Esophagus squamous epithelium (tissue), 5 donors: ENCODE data around the gene ZBTB2. TPM values are rescaled to one million over a fixed set of nuclear protein-coding genes. Genes with fewer than 3 reads are reported as not detected.
"Not testable (repeated sequence)": the region's sequence is repeated elsewhere in the genome, so short reads cannot be mapped to it uniquely, and the experiment has no call there.

ENCODE experiments used
- DNase-seq: peaks from one replicate; lab custom pipeline; 2025; lab: John Stamatoyannopoulos, UW
- H3K27ac ChIP-seq, 4 donors: fragments of 200-600 bp; sonication (generic); one replicate each; pipeline ENCODE4 v1.5.1; 2016 to 2019; ENCODE audit warnings: mild to moderate bottlenecking in 1 of 4
- H3K27me3 ChIP-seq, 4 donors: fragments of 200-600 bp; sonication (generic); 1 replicate in 3 of 4; 2 replicates in 1 of 4; pipeline versions ENCODE4 v1.5.1 to v1.6.0; 2017 to 2021; ENCODE audit warnings: antibody characterized with exemption in 1 of 4
- H3K36me3 ChIP-seq, 3 donors: fragments of 200-600 bp; sonication (generic); one replicate each; pipeline ENCODE4 v1.5.1; 2016 to 2019
- H3K4me1 ChIP-seq, 3 donors: fragments of 200-600 bp; sonication (generic); one replicate each; pipeline ENCODE4 v1.5.1; 2017 to 2019
- H3K4me3 ChIP-seq, 4 donors: fragments of 200-600 bp; sonication (generic); 1 replicate in 3 of 4; 2 replicates in 1 of 4; pipeline ENCODE4 v1.5.1; 2016 to 2019; ENCODE audit warnings: mild to moderate bottlenecking in 2 of 4, moderate library complexity in 1 of 4
- H3K9me3 ChIP-seq, 3 donors: fragments of 200-600 bp; sonication (generic); one replicate each; pipeline ENCODE4 v1.5.1; 2016 to 2019
- CTCF ChIP-seq, 6 experiments: fragments of 450-650 bp in 4 of 6; fragments of 200-600 bp in 2 of 6; sonication (generic) in 2 of 6; IDR thresholded peaks; one replicate each; pipeline ENCODE4 v1.5.1; 2016 to 2019; ENCODE audit warnings: antibody characterized with exemption in 6 of 6, mild to moderate bottlenecking in 4 of 6, moderate library complexity in 4 of 6
- POLR2A ChIP-seq, 4 donors: fragments of 450-650 bp; IDR thresholded peaks; one replicate each; pipeline ENCODE4 v1.6.1; 2017; ENCODE audit warnings: antibody characterized with exemption in 4 of 4, mild to moderate bottlenecking in 4 of 4, moderate library complexity in 3 of 4
- WGBS, 2 donors: methylation state at CpG; one replicate each; pipeline ENCODE4 v1.1.5; 2018; 5-methylcytosine and 5-hydroxymethylcytosine counted together
- intact Hi-C: fragments of 100-400 bp; cut with DNase I; formaldehyde crosslinking; loops from one replicate; pipeline ENCODE4 v1.15.0; 2022
- total RNA-seq, 4 donors: library from RNA; depleted of rRNA; stranded (reverse); fragments of >200 nt; gene quantifications; one replicate each; pipeline ENCODE4 v1.1.0, GENCODE V29; 2016
- donor health status: DM: yes; HTN: yes; CAD: no.

ZBTB2 gene
- total RNA-seq, 4 donors from 2014 or later = 4.2 to 11.3 (median 7.4) TPM

GRCh38 chr6:151351146-151351700, 40.1 kb downstream of the ZBTB2 start:
- Histone ChIP-seq H3K4me3 (no peak overlapping the region), H3K27ac (no peak overlapping the region), H3K9me3 (no peaks in the 10 kb centered on the region), H3K4me1 (peaks cover 0 to 3% (median 0%) of the 10 kb centered on the region in 3 donors), H3K27me3 (no peaks in the 10 kb centered on the region), H3K36me3 (peaks cover 0 to 6% (median 0%) of the 10 kb centered on the region in 3 donors)
- no peak for TF ChIP-seq POLR2A (IDR thresholded peaks at IDR 0.05)
- no peak for TF ChIP-seq CTCF (IDR thresholded peaks at IDR 0.05)
- 89 to 95% methylated on average over 15 to 17 of the region's 18 CpGs for WGBS, 2 donors
- intact Hi-C loops = no loop called here
- DNase-seq = no peak

- Histone ChIP-seq H3K36me3 (peaks cover 0 to 6% (median 0%) of the 10 kb centered on the region in 3 donors), H3K27me3 (no peaks in the 10 kb centered on the region), H3K4me1 (no peaks in the 10 kb centered on the region), H3K4me3 (no peak overlapping the region), H3K27ac (no peak overlapping the region), H3K9me3 (no peaks in the 10 kb centered on the region)
- DNase-seq = no peak
- TF ChIP-seq CTCF (IDR thresholded peaks at IDR 0.05) (no peak), POLR2A (IDR thresholded peaks at IDR 0.05) (no peak)
- intact Hi-C loops = no loop called here
- WGBS, 2 donors = 86 to 90% methylated on average over 19 to 20 of the region's 20 CpGs
Measured at GRCh38 chr6:151350442-151351145, 40.8 kb downstream of the ZBTB2 start.

GRCh38 chr6:151349651-151350270, 41.6 kb downstream of the ZBTB2 start:
- Histone ChIP-seq H3K27me3 (no peaks in the 10 kb centered on the region), H3K27ac (no peak overlapping the region), H3K36me3 (peaks cover 0 to 6% (median 0%) of the 10 kb centered on the region in 3 donors), H3K4me1 (no peaks in the 10 kb centered on the region), H3K4me3 (no peak overlapping the region), H3K9me3 (no peaks in the 10 kb centered on the region)
- intact Hi-C loops = no loop called here
- DNase-seq = no peak
- TF ChIP-seq POLR2A (IDR thresholded peaks at IDR 0.05) (no peak), CTCF (IDR thresholded peaks at IDR 0.05) (no peak)
- 88% methylated on average over 17 to 19 of the region's 19 CpGs for WGBS, 2 donors

- H3K9me3 ChIP-seq, H3K27ac ChIP-seq, H3K36me3 ChIP-seq, H3K27me3 ChIP-seq, H3K4me3 ChIP-seq, intact Hi-C loops, H3K4me1 ChIP-seq, DNase-seq: not testable (repeated sequence)
- WGBS, 2 donors = 91 to 97% methylated on average over 7 to 10 of the region's 10 CpGs
Measured at GRCh38 chr6:151342750-151343149, 48.6 kb downstream of the ZBTB2 start.

GRCh38 chr6:151341476-151342195, 49.7 kb downstream of the ZBTB2 start:
- Histone ChIP-seq H3K9me3 (no peaks in the 10 kb centered on the region), H3K4me1 (no peaks in the 10 kb centered on the region), H3K36me3 (no peaks in the 10 kb centered on the region), H3K27me3 (no peaks in the 10 kb centered on the region), H3K27ac (no peak overlapping the region), H3K4me3 (no peak overlapping the region)
- TF ChIP-seq POLR2A (IDR thresholded peaks at IDR 0.05) (no peak), CTCF (IDR thresholded peaks at IDR 0.05) (no peak)
- intact Hi-C loops = no loop called here
- no peak for DNase-seq
- WGBS, 2 donors = 88 to 98% methylated on average over 7 of the region's 52 CpGs
